Measurements from ENCODE around the gene DUSP18.

Gene DUSP18

DNA sequence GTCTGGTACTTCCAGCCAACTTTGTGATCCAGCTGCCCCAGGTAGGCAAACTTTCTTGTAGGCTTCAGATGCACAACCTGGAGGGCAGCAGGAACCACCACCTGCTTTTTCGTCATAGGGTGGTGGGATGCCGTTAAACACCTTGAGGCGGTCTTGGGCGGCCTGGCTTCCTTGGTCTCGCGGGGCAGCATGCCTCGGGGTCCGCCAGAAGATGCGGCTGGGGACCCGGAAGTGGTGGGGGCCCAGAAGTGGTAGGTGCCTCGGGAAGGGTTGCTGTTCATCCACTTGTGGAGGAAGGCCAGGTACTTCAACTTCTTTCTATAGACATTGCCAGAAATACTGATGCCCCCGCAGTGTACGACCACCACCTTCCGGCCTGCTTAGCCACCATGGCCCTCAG lies 13.3 kb downstream of the DUSP18 start:
- Histone ChIP-seq H3K4me1 (ENCODE audit: control insufficient read depth, insufficient read depth, low read length) (peaks cover 9% of the 10 kb centered on the region), H3K36me3 (ENCODE audit: control insufficient read depth, insufficient read depth, low read length) (no peaks in the 10 kb centered on the region), H3K9ac (ENCODE audit: low read depth, low read length) (no peak overlapping the region)

DNA sequence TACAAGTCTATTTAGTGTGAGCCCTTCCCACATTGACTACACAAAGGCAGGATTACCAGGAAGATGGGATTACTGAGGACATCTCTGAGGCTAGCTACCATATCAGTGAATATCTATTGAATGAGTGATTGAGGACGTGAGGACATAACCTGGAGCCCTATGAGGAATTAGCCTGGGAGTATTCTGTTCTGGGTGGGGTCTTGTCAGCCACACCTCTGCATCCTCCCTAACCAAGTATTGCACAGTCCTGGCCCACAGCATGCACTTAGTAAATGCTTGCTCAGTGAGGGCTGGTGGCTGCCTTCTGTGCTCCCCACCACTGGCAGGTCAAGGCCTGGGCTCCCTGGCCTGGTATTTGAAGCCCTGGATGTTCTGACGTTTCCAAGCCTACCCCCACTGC lies 14.8 kb downstream of the DUSP18 start:
- no peak overlapping the region for H3K4me3 ChIP-seq (ENCODE audit: low read depth, low read length)
- no peak overlapping the region for H3K27ac ChIP-seq (ENCODE audit: low read depth, low read length)
- H3K27me3 ChIP-seq (ENCODE audit: control insufficient read depth, insufficient read depth, low read length): no peaks in the 10 kb centered on the region
- H3K9me3 ChIP-seq (ENCODE audit: control insufficient read depth, insufficient read depth, low read length): no peaks in the 10 kb centered on the region
- H3K36me3 ChIP-seq (ENCODE audit: control insufficient read depth, insufficient read depth, low read length): no peaks in the 10 kb centered on the region
- peaks cover 9% of the 10 kb centered on the region for H3K4me1 ChIP-seq (ENCODE audit: control insufficient read depth, insufficient read depth, low read length)
- H3K9ac ChIP-seq (ENCODE audit: low read depth, low read length): no peak overlapping the region

More for the DNA sequence above, 13.3 kb downstream of the DUSP18 start:
- H3K4me3 ChIP-seq (ENCODE audit: low read depth, low read length): no peak overlapping the region
- no peak overlapping the region for H3K27ac ChIP-seq (ENCODE audit: low read depth, low read length)
- no peaks in the 10 kb centered on the region for H3K9me3 ChIP-seq (ENCODE audit: control insufficient read depth, insufficient read depth, low read length)
- no peaks in the 10 kb centered on the region for H3K27me3 ChIP-seq (ENCODE audit: control insufficient read depth, insufficient read depth, low read length)

DNA sequence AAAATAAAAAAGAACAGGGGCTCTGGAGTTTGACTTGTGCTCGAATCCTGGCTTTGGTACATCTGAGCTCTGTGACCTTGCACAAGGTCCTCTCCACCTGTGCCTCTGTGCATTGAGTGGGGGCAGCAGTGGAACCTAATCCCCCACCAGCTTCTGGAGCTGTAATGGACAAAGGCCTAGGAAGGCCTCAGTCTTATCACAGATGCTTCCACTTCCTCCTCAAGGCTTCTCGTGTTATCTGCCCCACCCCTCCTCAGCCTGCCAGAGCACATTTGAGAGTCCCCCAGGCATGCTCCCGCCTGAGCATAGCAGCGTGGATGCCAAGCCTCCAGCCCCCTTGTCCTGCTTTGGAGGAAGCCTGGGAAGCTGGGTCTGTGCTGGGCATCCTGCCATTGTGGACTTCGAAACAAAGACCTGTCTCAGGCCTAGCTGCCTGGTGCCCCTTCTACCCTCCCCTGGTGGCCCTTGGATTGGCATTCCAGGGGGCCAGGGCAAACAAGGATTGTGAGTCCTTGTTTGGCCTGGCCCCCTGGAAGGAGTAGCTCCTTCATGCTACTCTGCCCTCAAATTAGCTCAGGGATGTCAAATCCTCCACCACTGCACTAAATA lies 17.1 kb downstream of the DUSP18 start:
- Histone ChIP-seq H3K9ac (ENCODE audit: low read depth, low read length) (no peak overlapping the region), H3K27ac (ENCODE audit: low read depth, low read length) (no peak overlapping the region), H3K4me1 (ENCODE audit: control insufficient read depth, insufficient read depth, low read length) (no peaks in the 10 kb centered on the region; the same call in 1 of the 2 replicates)

DNA sequence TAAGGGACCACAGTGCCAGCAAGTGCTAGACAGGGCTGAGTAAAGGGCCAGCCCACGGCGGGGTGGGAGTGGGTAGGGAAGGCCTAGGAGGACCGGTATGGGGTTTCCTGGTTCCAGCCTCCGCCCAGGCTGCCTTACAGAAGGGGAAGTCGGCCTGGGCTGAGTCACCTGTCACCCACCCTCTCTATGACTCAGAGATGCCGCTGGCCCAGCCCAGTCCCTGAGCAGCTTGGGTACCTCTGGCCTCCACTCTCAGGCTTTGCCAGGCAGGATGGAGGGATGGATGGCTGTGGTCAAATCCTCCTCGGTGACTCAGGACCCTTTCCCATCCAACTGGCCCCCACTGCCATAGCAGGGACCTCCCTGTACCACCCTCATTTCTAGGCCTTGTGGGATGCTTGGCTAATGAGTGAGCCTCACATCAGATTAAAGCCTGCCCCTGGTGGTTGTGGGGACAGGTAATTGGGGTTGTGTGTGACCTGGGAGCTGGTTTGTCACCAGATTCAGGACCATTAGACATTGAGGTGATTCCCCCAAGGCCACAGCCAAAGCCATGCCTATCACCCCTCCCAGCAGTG lies 18.2 kb downstream of the DUSP18 start:
- Histone ChIP-seq H3K36me3 (ENCODE audit: control insufficient read depth, insufficient read depth, low read length) (no peaks in the 10 kb centered on the region), H3K27ac (ENCODE audit: low read depth, low read length) (no peak overlapping the region), H3K9me3 (ENCODE audit: control insufficient read depth, insufficient read depth, low read length) (no peaks in the 10 kb centered on the region), H3K27me3 (ENCODE audit: control insufficient read depth, insufficient read depth, low read length) (no peaks in the 10 kb centered on the region), H3K4me3 (ENCODE audit: low read depth, low read length) (no peak overlapping the region), H3K4me1 (ENCODE audit: control insufficient read depth, insufficient read depth, low read length) (no peaks in the 10 kb centered on the region; the same call in 1 of the 2 replicates), H3K9ac (ENCODE audit: low read depth, low read length) (no peak overlapping the region)

More for the DNA sequence above, 17.1 kb downstream of the DUSP18 start:
- no peaks in the 10 kb centered on the region for H3K27me3 ChIP-seq (ENCODE audit: control insufficient read depth, insufficient read depth, low read length)
- H3K36me3 ChIP-seq (ENCODE audit: control insufficient read depth, insufficient read depth, low read length): no peaks in the 10 kb centered on the region
- no peaks in the 10 kb centered on the region for H3K9me3 ChIP-seq (ENCODE audit: control insufficient read depth, insufficient read depth, low read length)
- H3K4me3 ChIP-seq (ENCODE audit: low read depth, low read length): no peak overlapping the region

DNA sequence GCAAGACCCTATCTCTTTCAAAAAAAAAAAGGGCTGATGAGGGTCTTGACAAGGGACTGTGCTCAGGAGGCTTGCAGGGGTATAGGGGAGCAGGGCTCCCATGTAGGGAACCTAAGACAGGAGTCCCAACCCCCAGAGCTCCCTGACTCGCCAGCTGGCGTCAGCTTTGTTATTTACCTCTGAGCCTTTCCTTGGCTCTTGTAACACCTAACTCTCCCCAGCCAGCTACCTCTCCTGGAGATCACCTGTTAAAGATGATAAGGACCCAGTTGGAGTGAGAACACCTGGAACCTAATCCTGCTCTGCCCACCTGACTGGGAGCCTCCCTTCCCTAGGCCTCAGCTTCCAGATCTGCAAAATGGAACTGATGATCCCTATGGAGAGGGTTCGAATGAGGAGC lies 18.9 kb downstream of the DUSP18 start:
- H3K4me3 ChIP-seq (ENCODE audit: low read depth, low read length): no peak overlapping the region
- no peak overlapping the region for H3K9ac ChIP-seq (ENCODE audit: low read depth, low read length)
- no peak overlapping the region for H3K27ac ChIP-seq (ENCODE audit: low read depth, low read length)
- no peaks in the 10 kb centered on the region for H3K9me3 ChIP-seq (ENCODE audit: control insufficient read depth, insufficient read depth, low read length)
- no peaks in the 10 kb centered on the region; the same call in 1 of the 2 replicates for H3K4me1 ChIP-seq (ENCODE audit: control insufficient read depth, insufficient read depth, low read length)
- no peaks in the 10 kb centered on the region for H3K27me3 ChIP-seq (ENCODE audit: control insufficient read depth, insufficient read depth, low read length)
- no peaks in the 10 kb centered on the region for H3K36me3 ChIP-seq (ENCODE audit: control insufficient read depth, insufficient read depth, low read length)

DNA sequence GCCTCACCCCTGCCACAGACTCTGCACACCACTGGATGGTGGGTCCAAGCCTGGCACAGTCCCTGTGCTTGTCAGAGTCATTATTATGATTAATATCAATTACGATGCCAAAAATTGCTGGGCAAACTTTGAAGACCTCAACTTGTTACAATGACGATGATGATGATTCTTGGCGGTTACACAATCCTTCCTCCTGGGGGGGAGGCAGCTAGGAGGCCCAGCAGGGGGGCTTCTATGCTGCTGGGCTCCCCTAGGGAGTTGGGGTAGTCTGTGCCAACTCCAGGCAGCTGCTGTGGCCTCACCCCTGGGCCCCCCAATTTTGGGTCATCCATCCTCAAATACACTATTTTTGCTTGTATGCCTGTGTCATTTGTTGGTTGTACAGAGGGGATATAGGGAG lies 20.1 kb downstream of the DUSP18 start:
- no peaks in the 10 kb centered on the region for H3K27me3 ChIP-seq (ENCODE audit: control insufficient read depth, insufficient read depth, low read length)

DNA sequence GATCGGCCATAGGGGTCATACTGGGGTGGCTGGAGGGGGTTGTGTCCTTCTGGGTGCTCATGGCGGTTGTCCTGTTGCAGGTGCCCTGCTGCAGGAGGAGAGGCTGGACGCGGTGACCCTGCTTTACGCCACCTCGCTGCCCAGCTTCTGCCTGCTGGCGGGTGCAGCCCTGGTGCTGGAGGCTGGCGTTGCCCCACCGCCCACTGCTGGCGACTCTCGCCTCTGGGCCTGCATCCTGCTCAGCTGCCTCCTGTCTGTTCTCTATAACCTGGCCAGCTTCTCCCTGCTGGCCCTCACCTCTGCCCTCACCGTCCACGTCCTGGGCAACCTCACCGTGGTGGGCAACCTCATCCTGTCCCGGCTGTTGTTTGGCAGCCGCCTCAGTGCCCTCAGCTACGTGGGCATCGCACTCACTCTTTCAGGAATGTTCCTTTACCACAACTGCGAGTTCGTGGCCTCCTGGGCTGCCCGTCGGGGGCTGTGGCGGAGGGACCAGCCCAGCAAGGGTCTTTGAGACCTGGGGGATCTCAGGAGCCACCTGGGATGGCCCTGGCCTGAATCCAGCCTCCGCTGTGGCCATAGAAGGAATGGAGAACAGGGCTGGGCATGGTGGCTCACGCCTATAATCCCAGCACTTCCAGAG lies 21.0 kb downstream of the DUSP18 start:
- Histone ChIP-seq H3K9ac (ENCODE audit: low read depth, low read length) (no peak overlapping the region), H3K4me1 (ENCODE audit: control insufficient read depth, insufficient read depth, low read length) (no peaks in the 10 kb centered on the region; the same call in 1 of the 2 replicates)

More for the DNA sequence above, 20.1 kb downstream of the DUSP18 start:
- Histone ChIP-seq H3K9ac (ENCODE audit: low read depth, low read length) (no peak overlapping the region), H3K27ac (ENCODE audit: low read depth, low read length) (no peak overlapping the region), H3K4me3 (ENCODE audit: low read depth, low read length) (no peak overlapping the region), H3K4me1 (ENCODE audit: control insufficient read depth, insufficient read depth, low read length) (no peaks in the 10 kb centered on the region; the same call in 1 of the 2 replicates), H3K9me3 (ENCODE audit: control insufficient read depth, insufficient read depth, low read length) (no peaks in the 10 kb centered on the region), H3K36me3 (ENCODE audit: control insufficient read depth, insufficient read depth, low read length) (no peaks in the 10 kb centered on the region)

DNA sequence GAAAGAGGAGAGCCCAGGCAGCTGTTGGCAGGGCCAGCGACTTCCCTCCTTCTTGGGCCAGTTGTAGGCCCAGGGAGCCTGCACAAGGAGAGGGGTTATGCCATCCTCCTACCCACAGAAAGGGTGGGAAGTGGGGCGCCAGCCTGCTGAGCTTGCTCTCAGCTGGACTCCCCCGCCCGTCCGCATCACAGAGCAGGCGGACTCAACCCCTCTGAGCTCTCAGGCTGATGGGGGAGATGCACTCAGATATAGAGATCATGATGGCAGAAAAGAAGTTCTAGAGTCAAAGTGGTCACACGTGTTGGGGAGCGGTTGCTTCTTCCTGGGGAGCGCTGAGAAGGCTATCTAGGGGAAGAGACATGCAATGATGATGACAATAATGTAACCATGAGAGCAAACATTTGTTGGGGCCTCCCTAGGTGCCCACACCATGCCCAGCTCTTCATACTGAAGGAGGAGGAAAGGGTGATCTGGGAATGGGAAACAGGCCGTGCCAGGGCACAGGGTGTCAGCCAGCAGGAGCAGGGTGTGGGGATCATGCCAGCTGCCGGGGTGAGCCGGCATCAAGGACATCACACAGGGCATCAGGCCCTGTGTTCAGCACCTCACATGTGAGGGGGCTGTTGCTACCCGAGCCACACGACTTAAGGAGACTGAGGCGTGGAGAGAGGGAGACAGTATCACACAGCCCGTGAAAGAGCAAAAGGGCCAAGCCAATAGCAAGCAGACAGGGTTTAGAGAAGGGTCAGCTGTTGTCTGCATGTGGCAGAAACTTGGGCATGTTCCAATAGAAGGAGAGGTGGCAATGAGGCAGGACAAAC lies 24.4 kb downstream of the DUSP18 start:
- Histone ChIP-seq H3K9me3 (ENCODE audit: control insufficient read depth, insufficient read depth, low read length) (no peaks in the 10 kb centered on the region), H3K9ac (ENCODE audit: low read depth, low read length) (no peak overlapping the region), H3K27ac (ENCODE audit: low read depth, low read length) (no peak overlapping the region), H3K36me3 (ENCODE audit: control insufficient read depth, insufficient read depth, low read length) (no peaks in the 10 kb centered on the region), H3K4me3 (ENCODE audit: low read depth, low read length) (no peak overlapping the region), H3K4me1 (ENCODE audit: control insufficient read depth, insufficient read depth, low read length) (no peaks in the 10 kb centered on the region), H3K27me3 (ENCODE audit: control insufficient read depth, insufficient read depth, low read length) (no peaks in the 10 kb centered on the region)

More for the DNA sequence above, 21.0 kb downstream of the DUSP18 start:
- Histone ChIP-seq H3K9me3 (ENCODE audit: control insufficient read depth, insufficient read depth, low read length) (no peaks in the 10 kb centered on the region), H3K27ac (ENCODE audit: low read depth, low read length) (no peak overlapping the region), H3K36me3 (ENCODE audit: control insufficient read depth, insufficient read depth, low read length) (no peaks in the 10 kb centered on the region), H3K27me3 (ENCODE audit: control insufficient read depth, insufficient read depth, low read length) (no peaks in the 10 kb centered on the region), H3K4me3 (ENCODE audit: low read depth, low read length) (no peak overlapping the region)

DNA sequence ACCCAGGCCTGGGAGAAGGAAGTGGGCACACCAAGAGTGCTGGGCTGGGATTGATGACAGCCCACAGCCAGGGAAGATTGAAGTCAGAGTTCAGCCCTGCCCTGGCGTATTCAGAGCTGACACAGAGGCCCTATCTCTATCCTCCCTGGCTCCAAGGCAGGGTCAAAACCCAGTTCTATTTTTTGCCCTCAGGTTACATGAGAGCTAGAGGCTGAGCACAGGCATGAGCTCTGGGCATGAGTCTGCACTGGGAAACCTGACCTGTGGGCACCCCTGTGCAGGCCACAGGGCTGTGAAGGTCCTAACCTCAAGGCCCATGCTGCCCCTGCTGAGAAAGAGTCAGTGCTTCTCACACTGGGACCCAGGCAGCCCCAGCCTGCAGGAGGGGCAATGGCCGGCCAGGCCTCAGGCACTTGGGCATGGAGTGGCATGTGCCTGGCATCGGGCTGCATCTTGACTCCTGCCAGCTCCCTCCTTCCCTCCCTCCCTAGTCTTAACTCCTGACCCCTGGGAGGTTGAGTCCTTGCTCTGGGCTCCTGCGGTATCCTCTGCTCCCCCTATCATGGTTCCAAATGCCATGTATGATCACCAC lies 26.7 kb downstream of the DUSP18 start:
- H3K27me3 ChIP-seq (ENCODE audit: control insufficient read depth, insufficient read depth, low read length): peaks cover 3% of the 10 kb centered on the region; the same call in 1 of the 2 replicates
- H3K36me3 ChIP-seq (ENCODE audit: control insufficient read depth, insufficient read depth, low read length): no peaks in the 10 kb centered on the region
- H3K27ac ChIP-seq (ENCODE audit: low read depth, low read length): no peak overlapping the region
- H3K9me3 ChIP-seq (ENCODE audit: control insufficient read depth, insufficient read depth, low read length): no peaks in the 10 kb centered on the region
- H3K4me1 ChIP-seq (ENCODE audit: control insufficient read depth, insufficient read depth, low read length): peaks cover 10% of the 10 kb centered on the region; the same call in 1 of the 2 replicates
- H3K9ac ChIP-seq (ENCODE audit: low read depth, low read length): no peak overlapping the region
- no peak overlapping the region for H3K4me3 ChIP-seq (ENCODE audit: low read depth, low read length)

DNA sequence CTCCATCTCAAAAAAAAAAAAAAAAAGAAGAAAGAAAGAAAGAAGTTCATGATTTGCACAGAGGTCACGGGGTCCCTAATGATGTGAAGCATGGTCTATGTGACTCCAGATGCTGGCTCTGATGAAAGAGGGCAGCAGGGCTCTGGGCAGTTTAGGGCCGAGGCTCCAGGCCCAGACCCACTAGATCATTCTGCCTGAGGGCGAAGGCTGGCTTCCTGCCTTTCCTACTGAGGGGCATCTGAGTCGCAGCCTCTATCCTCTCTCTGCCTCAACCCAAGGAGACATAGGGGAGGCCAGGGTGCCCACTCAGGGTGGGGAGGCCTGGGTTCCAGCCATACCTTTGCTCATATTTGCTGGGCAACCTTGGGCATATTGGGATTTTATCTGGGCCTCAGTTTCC lies 27.3 kb downstream of the DUSP18 start:
- no peak overlapping the region for H3K27ac ChIP-seq (ENCODE audit: low read depth, low read length)
- no peaks in the 10 kb centered on the region for H3K9me3 ChIP-seq (ENCODE audit: control insufficient read depth, insufficient read depth, low read length)
- H3K36me3 ChIP-seq (ENCODE audit: control insufficient read depth, insufficient read depth, low read length): no peaks in the 10 kb centered on the region
- H3K4me3 ChIP-seq (ENCODE audit: low read depth, low read length): no peak overlapping the region
- peaks cover 3% of the 10 kb centered on the region; the same call in 1 of the 2 replicates for H3K27me3 ChIP-seq (ENCODE audit: control insufficient read depth, insufficient read depth, low read length)
- peaks cover 11% of the 10 kb centered on the region; the same call in 1 of the 2 replicates for H3K4me1 ChIP-seq (ENCODE audit: control insufficient read depth, insufficient read depth, low read length)
- H3K9ac ChIP-seq (ENCODE audit: low read depth, low read length): no peak overlapping the region
